Upper lobe of left lung (tissue), 4 donors: Measurements from ENCODE around the gene SIL1.

Source experiments
- CTCF ChIP-seq, 6 experiments: fragments of 450-650 bp in 4 of 6; fragments of 200-600 bp in 2 of 6; sonication (generic) in 2 of 6; IDR thresholded peaks; one replicate each; pipeline ENCODE4 v1.5.1; 2016 to 2019; ENCODE audit warnings: antibody characterized with exemption in 6 of 6
- EP300 ChIP-seq, 4 donors: sonication (generic); formaldehyde crosslinking; IDR thresholded peaks; one replicate each; pipeline ENCODE4 v1.5.1; 2017; ENCODE audit warnings: antibody characterized with exemption in 4 of 4, control low read depth in 2 of 4

GRCh38 chr5:138926257-138926656, 271.9 kb downstream of the SIL1 start:
- no peak for TF ChIP-seq EP300 (IDR thresholded peaks at IDR 0.05)
- TF ChIP-seq CTCF (IDR thresholded peaks at IDR 0.05), result no peak
